ENCODE data around the gene MARS2.

DNA sequence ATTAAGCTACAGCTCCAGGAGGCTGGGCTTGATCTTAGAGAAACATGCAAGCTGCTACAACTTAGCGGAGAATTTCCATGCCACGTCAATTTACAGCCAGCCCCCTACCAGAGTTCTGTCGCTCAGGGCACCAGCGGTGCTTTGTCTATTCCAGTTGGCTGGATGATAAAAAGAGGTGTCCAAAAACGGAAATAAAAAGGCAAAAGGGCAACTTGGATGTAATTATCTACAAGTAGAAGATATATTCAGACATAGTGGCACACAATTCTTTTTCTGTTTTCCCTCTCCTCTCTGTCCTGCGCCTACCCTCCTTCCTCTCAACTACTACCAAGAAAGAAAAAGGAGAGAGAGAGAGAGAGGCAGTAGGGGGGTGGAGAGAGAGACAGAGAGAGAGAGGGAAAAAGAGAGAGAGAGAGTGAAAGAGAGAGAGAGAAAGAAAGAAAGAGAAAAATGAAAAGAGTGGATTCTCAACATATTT lies 29.4 kb upstream of the MARS2 start:
- TF ChIP-seq, protein P1, sequence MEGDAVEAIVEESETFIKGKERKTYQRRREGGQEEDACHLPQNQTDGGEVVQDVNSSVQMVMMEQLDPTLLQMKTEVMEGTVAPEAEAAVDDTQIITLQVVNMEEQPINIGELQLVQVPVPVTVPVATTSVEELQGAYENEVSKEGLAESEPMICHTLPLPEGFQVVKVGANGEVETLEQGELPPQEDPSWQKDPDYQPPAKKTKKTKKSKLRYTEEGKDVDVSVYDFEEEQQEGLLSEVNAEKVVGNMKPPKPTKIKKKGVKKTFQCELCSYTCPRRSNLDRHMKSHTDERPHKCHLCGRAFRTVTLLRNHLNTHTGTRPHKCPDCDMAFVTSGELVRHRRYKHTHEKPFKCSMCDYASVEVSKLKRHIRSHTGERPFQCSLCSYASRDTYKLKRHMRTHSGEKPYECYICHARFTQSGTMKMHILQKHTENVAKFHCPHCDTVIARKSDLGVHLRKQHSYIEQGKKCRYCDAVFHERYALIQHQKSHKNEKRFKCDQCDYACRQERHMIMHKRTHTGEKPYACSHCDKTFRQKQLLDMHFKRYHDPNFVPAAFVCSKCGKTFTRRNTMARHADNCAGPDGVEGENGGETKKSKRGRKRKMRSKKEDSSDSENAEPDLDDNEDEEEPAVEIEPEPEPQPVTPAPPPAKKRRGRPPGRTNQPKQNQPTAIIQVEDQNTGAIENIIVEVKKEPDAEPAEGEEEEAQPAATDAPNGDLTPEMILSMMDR (IDR thresholded peaks at IDR 0.05) = no peak
- TF ChIP-seq EP300 (IDR thresholded peaks at IDR 0.05) = no peak
- TF ChIP-seq POLR2AphosphoS5 (IDR thresholded peaks at IDR 0.05) = no peak

All from esophagus muscularis mucosa (tissue), 4 donors.